ENCODE data around the gene CDH18.
A peak's percentile ranks its signal among the peaks of the same experiment; 100 is the strongest.

The CDH18 gene

GRCh38 chr5:19536387-19536786 lies 451.6 kb downstream of the CDH18 start:
- POLR2A ChIA-PET (ENCODE audit: low non-redundant PET): no interaction called here
- CTCF ChIA-PET: no interaction called here
- TF ChIP-seq CTCF (conservative IDR thresholded peaks at IDR 0.05; ENCODE audit: low read depth): no peak
- H3K27ac ChIP-seq: no peak overlapping the region
- no peak for DNase-seq (ENCODE audit: low spot score)

DNA sequence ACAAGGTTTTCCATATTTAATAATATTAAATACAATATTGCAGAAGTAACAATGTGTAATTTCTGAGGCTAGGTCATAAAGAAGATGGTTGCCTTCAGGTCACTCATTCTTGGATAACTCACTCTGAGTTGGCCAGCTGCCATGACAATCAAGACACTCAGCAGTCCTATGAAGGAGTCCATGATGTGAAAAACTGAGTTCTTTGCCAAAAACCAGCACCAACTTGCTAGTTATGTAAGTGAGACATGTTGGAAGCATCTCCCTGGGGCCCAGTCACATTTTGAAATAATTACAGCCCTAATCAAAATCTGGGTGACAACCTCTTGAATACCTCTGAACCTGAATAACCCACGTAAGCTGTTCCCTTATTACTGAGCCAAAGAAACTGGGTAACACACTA lies 453.2 kb downstream of the CDH18 start:
- TF ChIP-seq CTCF (conservative IDR thresholded peaks at IDR 0.05; ENCODE audit: low read depth): no peak
- ChIA-PET POLR2A (ENCODE audit: low non-redundant PET) (no interaction called here), CTCF (no interaction called here)
- H3K27ac ChIP-seq: no peak overlapping the region
- DNase-seq (ENCODE audit: low spot score): peak; percentile 67

GRCh38 chr5:19532936-19533335 lies 455.1 kb downstream of the CDH18 start:
- ChIA-PET POLR2A (ENCODE audit: low non-redundant PET) (no interaction called here), CTCF (no interaction called here)
- no peak for TF ChIP-seq CTCF (conservative IDR thresholded peaks at IDR 0.05; ENCODE audit: low read depth)
- no peak for DNase-seq (ENCODE audit: low spot score)
- no peak overlapping the region for H3K27ac ChIP-seq

GRCh38 chr5:19531374-19531952 lies 456.5 kb downstream of the CDH18 start:
- ChIA-PET CTCF (no interaction called here), POLR2A (ENCODE audit: low non-redundant PET) (no interaction called here)
- H3K27ac ChIP-seq: peak overlapping the region; percentile 81
- DNase-seq (ENCODE audit: low spot score): peak; percentile 64
- no peak for TF ChIP-seq CTCF (conservative IDR thresholded peaks at IDR 0.05; ENCODE audit: low read depth)

GRCh38 chr5:19519448-19519847 lies 468.6 kb downstream of the CDH18 start:
- H3K27ac ChIP-seq: no peak overlapping the region
- ChIA-PET POLR2A (ENCODE audit: low non-redundant PET) (no interaction called here), CTCF (no interaction called here)
- TF ChIP-seq CTCF (conservative IDR thresholded peaks at IDR 0.05; ENCODE audit: low read depth): no peak
- DNase-seq (ENCODE audit: low spot score): peak; percentile 14

DNA sequence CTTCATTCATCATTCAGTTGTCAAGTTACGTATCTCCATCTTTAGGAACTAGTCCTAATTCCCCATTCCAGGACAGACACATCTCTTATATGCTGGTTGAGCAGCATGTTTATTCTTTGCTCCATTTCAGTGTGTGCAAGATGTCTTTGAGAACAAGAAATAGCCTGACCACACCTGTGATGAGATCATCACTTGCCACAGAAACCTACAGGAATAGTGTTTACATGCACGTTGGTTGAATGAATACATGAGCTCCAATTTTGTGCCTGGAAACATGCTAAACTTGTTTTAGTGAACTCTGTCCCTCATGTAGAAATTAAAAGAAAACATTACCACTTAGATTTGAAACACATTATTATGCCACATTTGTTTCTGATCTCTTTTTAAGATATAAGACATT lies 489.1 kb downstream of the CDH18 start:
- no peak overlapping the region for H3K27ac ChIP-seq
- POLR2A ChIA-PET (ENCODE audit: low non-redundant PET): no interaction called here
- no peak for TF ChIP-seq CTCF (conservative IDR thresholded peaks at IDR 0.05; ENCODE audit: low read depth)
- no peak for DNase-seq (ENCODE audit: low spot score)
- CTCF ChIA-PET: no interaction called here

Measured in RWPE1 (cell line).